ENCODE results near the gene UNKL.

DNA sequence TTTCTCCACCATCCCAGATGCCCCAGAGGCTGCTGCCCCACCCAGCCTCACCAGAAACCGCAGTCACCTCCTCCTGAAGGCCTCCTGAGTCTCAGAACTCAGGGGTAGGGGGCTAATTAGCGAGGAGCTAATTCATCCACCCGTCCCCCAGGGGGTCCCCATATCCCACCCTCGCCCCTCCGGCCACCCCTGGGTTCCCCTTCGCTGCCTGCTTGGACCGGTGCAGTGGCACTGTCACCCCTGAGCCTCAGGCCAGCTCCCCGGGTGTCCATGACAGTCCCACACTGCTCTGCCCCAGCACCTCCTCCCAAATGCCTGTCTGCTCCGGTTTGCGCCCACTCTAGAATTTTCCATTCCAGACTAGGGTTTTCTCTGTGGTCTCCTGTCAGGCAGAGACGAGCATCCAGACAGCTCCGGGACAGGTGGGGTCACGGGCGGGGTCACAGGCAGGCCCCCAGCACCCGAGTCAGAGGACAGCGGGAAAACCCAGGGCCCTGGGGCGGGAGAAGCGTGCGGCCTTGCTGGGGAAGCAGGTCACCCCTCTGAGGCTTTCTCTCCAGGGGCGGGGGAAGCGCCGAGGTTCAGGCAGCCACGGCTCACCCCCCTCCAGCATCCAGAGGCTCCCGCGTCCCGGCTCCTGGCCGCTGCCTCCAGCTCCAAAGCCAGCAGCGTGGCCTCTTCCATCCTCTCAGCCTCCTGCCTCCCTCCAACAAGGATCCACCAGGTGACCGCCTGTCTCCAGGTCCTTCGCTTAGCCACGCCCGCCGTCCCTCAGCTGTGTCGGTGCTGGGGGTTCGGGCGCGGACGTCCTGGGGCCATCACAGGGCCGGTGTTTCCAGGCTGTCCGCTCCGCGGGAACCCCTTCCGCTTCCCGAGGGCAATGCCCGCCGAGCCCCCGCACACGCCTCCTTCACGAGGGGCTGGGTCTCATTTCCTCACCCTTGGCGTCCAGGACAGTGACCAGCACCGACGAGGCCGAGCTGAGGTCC, 13.3 kb upstream of the UNKL start:
- TF ChIP-seq POLR2A (IDR thresholded peaks at IDR 0.05) = no peak
- TF ChIP-seq, protein P1, sequence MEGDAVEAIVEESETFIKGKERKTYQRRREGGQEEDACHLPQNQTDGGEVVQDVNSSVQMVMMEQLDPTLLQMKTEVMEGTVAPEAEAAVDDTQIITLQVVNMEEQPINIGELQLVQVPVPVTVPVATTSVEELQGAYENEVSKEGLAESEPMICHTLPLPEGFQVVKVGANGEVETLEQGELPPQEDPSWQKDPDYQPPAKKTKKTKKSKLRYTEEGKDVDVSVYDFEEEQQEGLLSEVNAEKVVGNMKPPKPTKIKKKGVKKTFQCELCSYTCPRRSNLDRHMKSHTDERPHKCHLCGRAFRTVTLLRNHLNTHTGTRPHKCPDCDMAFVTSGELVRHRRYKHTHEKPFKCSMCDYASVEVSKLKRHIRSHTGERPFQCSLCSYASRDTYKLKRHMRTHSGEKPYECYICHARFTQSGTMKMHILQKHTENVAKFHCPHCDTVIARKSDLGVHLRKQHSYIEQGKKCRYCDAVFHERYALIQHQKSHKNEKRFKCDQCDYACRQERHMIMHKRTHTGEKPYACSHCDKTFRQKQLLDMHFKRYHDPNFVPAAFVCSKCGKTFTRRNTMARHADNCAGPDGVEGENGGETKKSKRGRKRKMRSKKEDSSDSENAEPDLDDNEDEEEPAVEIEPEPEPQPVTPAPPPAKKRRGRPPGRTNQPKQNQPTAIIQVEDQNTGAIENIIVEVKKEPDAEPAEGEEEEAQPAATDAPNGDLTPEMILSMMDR (IDR thresholded peaks at IDR 0.05 in 4 of 5, conservative IDR thresholded peaks at IDR 0.05 in 1 of 5) = no peak
